ENCODE results near the gene NLGN1.

NLGN1 gene

GRCh38 chr3:174116421-174116820 is 718.9 kb downstream of the NLGN1 start:
- DNase-seq (ENCODE audit: insufficient read length, low spot score), result no peak
- no peak for FAIRE-seq

GRCh38 chr3:174120997-174121396 is 723.5 kb downstream of the NLGN1 start:
- FAIRE-seq, result no peak
- DNase-seq (ENCODE audit: insufficient read length, low spot score), result no peak

- DNase-seq (ENCODE audit: insufficient read length, low spot score) (no peak), FAIRE-seq (no peak)
Observed at GRCh38 chr3:174122411-174122810, 724.9 kb downstream of the NLGN1 start.

GRCh38 chr3:174125267-174125824 is 727.8 kb downstream of the NLGN1 start:
- FAIRE-seq (no peak), DNase-seq (ENCODE audit: insufficient read length, low spot score) (no peak)

GRCh38 chr3:174126990-174127758 is 729.6 kb downstream of the NLGN1 start:
- FAIRE-seq (no peak), DNase-seq (ENCODE audit: insufficient read length, low spot score) (no peak)

- FAIRE-seq, result no peak
Observed at GRCh38 chr3:174132006-174132405, 734.5 kb downstream of the NLGN1 start.

GRCh38 chr3:174132421-174133042 is 735.0 kb downstream of the NLGN1 start:
- FAIRE-seq, result no peak
- DNase-seq (ENCODE audit: insufficient read length, low spot score), result no peak

More at GRCh38 chr3:174132006-174132405, 734.5 kb downstream of the NLGN1 start:
- no peak for DNase-seq (ENCODE audit: insufficient read length, low spot score)

- FAIRE-seq (no peak), DNase-seq (ENCODE audit: insufficient read length, low spot score) (no peak)
Observed at GRCh38 chr3:174146008-174146407, 748.5 kb downstream of the NLGN1 start.

GRCh38 chr3:174147798-174148197 is 750.3 kb downstream of the NLGN1 start:
- FAIRE-seq, result no peak
- DNase-seq (ENCODE audit: insufficient read length, low spot score), result no peak

- FAIRE-seq, result no peak
- DNase-seq (ENCODE audit: insufficient read length, low spot score), result no peak
Observed at GRCh38 chr3:174153871-174154270, 756.3 kb downstream of the NLGN1 start.

- DNase-seq (ENCODE audit: insufficient read length, low spot score) (no peak), FAIRE-seq (no peak)
Observed at GRCh38 chr3:174156200-174156599, 758.7 kb downstream of the NLGN1 start.

- DNase-seq (ENCODE audit: insufficient read length, low spot score), result no peak
- FAIRE-seq, result no peak
Observed at GRCh38 chr3:174158674-174159073, 761.1 kb downstream of the NLGN1 start.

- DNase-seq (ENCODE audit: insufficient read length, low spot score) (no peak), FAIRE-seq (no peak)
Observed at GRCh38 chr3:174159604-174160003, 762.1 kb downstream of the NLGN1 start.

GRCh38 chr3:174162550-174162949 is 765.0 kb downstream of the NLGN1 start:
- FAIRE-seq (no peak), DNase-seq (ENCODE audit: insufficient read length, low spot score) (no peak)

GRCh38 chr3:174168026-174168425 is 770.5 kb downstream of the NLGN1 start:
- FAIRE-seq (no peak), DNase-seq (ENCODE audit: insufficient read length, low spot score) (no peak)

GRCh38 chr3:174168538-174169254 is 771.2 kb downstream of the NLGN1 start:
- DNase-seq (ENCODE audit: insufficient read length, low spot score), result no peak

GRCh38 chr3:174169736-174170135 is 772.2 kb downstream of the NLGN1 start:
- no peak for FAIRE-seq
- no peak for DNase-seq (ENCODE audit: insufficient read length, low spot score)

More at GRCh38 chr3:174168538-174169254, 771.2 kb downstream of the NLGN1 start:
- no peak for FAIRE-seq

- no peak for FAIRE-seq
- no peak for DNase-seq (ENCODE audit: insufficient read length, low spot score)
Observed at GRCh38 chr3:174170248-174170647, 772.7 kb downstream of the NLGN1 start.

GRCh38 chr3:174186377-174186989 is 788.9 kb downstream of the NLGN1 start:
- FAIRE-seq, result no peak

GRCh38 chr3:174191380-174191779 is 793.8 kb downstream of the NLGN1 start:
- no peak for DNase-seq (ENCODE audit: insufficient read length, low spot score)
- no peak for FAIRE-seq

More at GRCh38 chr3:174186377-174186989, 788.9 kb downstream of the NLGN1 start:
- DNase-seq (ENCODE audit: insufficient read length, low spot score), result no peak

- no peak for FAIRE-seq
Observed at GRCh38 chr3:174191895-174192294, 794.4 kb downstream of the NLGN1 start.

More at GRCh38 chr3:174191895-174192294, 794.4 kb downstream of the NLGN1 start:
- DNase-seq (ENCODE audit: insufficient read length, low spot score), result no peak
